GM13976 (cell line): ENCODE results near the gene RBMS1.

ENCODE experiments used
- DNase-seq: peaks from one replicate; pipeline ENCODE4 v3.0.0; 2012; ENCODE audit warnings: low spot score
- in situ Hi-C: fragments of 300-500 bp; cut with MboI; formaldehyde crosslinking; loops from one replicate; pipeline ENCODE4 v1.12.0; 2022; ENCODE audit warnings: low sequenced_read_pairs, mixed read lengths, inconsistent platforms; ENCODE audit not compliant: unreplicated experiment
- TF ChIP-seq, protein P1 (sequence below): IDR thresholded peaks from 2 replicates; pipeline ENCODE4 v1.5.1; 2012; ENCODE audit warnings: borderline replicate concordance, mild to moderate bottlenecking; ENCODE audit not compliant: insufficient read depth; ENCODE audit errors: extremely low read depth, missing control alignments, control extremely low read depth

RBMS1 gene

DNA sequence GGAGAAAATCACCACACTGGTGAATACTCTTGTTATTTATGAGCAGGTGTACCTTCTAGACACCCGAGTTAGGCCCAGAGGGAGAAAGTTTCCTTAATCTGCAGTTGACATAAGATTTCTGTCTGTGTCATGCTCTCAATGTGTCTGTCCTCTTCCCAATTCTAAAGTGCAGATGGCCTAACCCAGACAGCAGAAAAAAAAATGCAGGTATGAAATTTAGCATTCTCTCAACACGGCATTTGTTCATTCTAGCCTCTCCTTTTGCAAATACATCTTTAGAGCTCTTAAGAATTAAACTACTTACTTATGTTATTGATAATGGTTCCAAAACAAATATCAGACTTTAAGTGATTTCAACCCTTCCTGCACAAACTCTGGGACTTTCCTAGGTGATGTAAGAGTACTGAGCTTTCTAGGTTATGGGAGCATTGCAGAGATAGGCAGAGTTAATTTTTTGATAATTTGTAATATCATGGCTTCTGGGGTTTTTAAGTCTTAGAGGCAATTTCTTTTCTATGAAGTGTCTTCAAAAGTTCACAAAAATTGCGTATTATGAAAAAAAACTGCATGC, 260.6 kb downstream of the RBMS1 start:
- TF ChIP-seq, protein P1, sequence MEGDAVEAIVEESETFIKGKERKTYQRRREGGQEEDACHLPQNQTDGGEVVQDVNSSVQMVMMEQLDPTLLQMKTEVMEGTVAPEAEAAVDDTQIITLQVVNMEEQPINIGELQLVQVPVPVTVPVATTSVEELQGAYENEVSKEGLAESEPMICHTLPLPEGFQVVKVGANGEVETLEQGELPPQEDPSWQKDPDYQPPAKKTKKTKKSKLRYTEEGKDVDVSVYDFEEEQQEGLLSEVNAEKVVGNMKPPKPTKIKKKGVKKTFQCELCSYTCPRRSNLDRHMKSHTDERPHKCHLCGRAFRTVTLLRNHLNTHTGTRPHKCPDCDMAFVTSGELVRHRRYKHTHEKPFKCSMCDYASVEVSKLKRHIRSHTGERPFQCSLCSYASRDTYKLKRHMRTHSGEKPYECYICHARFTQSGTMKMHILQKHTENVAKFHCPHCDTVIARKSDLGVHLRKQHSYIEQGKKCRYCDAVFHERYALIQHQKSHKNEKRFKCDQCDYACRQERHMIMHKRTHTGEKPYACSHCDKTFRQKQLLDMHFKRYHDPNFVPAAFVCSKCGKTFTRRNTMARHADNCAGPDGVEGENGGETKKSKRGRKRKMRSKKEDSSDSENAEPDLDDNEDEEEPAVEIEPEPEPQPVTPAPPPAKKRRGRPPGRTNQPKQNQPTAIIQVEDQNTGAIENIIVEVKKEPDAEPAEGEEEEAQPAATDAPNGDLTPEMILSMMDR = no peak
- in situ Hi-C loops = no loop called here
- DNase-seq = no peak

DNA sequence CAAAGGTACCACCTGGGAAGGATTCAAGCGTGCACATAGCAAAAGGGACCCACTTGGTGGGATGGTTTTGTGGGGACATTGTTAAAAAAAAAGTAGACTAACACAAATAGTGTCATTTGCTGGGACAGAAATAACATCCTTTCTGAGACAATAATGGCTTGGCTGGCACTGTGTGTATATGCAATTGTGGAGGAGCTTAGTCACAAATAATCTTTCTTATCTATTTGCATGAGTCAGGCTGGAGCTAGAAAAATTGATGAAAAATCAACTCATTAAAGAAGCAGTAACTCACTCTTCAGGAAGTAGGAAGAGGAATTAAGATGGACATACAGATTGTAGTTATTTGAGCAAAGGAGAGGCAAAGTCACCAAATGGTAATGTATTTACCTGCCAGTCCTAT, 264.0 kb downstream of the RBMS1 start:
- TF ChIP-seq, protein P1 = no peak
- in situ Hi-C loops = no loop called here
- no peak for DNase-seq

DNA sequence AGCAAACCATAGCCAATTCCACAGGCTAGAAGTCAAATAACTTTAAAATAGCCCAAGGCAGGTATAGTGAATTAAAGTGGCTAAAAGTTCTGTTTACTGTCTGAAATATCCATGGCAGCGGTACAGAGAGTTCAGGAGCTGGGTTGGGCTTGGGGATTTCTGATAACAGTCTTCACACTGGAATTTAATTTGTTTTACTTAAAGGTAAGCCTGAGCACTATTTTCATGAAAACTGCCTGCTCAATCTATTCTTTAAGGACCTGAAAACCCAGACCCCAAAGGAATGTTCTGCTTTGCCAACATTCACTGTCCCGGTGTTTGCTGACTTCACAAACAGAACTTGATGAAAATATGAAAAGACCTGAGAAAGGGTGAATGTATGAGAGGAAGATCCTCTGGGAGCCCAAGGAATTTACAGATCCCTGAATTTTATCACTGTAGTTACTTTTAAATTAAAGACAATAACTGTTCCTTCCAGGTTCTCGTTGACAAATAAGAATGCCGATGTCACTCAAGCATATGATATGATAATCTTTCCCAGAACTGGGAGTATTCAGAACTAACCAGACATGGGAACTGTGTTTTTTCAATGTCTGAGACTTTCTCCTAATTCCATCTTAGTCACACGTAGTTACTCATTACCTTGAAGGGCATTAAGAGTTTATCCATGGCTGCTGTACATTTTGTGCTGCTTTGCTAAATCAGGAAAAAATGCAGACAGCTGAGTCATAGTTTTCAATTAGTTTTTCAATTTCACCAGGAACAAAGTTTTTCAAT, 265.3 kb downstream of the RBMS1 start:
- DNase-seq = no peak
- TF ChIP-seq, protein P1 = no peak
- in situ Hi-C loops = no loop called here

DNA sequence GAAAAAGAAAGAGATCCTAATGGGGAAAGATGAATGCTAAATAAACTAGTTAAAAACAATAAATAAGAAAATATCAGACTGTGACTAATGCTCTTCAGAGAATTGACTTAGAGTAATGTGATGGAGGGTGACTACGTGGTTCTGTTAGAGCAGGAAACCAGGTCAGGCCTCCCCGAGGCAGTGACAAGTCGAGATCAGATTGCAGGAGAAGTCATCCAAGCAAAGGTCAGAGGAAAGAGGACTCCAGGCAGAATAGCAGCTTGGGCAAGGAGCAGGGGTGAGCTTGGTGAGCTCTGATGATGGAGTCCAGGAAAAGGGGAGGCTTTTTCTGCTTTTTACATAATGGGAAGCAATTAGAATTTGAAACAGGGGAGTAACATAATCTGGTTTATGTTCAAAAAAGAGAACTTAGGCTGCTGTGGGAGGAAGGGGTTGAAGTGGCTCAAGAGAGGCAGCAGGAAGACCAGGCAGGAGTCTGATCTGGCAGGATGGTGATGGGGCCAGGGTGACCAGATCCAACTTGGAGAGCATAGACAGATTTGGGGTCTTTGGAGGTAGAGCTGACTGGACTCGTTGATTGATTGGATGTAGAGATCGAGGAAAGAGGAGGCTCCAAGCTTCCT, 266.2 kb downstream of the RBMS1 start:
- no peak for DNase-seq

DNA sequence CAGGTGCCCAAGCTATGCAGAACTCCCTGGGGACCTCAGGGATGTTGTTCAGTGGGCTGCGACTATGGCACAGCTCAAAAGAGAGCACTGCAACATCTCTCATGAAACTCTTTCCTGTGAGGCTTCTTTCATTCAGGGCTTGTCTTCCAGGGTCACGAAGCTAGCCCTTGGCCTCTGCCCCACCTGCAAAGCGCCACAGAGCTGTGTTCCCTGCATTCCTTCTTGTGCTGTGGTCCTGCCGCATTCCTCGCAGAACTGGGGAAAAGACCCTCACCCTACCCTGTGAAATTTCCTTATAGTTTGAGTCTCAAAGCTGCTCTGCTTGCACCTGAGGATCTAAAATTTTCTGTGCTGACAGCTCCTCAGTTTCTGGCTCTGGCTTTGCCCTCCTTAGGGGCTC, 267.2 kb downstream of the RBMS1 start:
- in situ Hi-C loops = no loop called here
- TF ChIP-seq, protein P1 = no peak
- DNase-seq = no peak

More for the DNA sequence above, 266.2 kb downstream of the RBMS1 start:
- TF ChIP-seq, protein P1 = no peak
- in situ Hi-C loops = no loop called here

DNA sequence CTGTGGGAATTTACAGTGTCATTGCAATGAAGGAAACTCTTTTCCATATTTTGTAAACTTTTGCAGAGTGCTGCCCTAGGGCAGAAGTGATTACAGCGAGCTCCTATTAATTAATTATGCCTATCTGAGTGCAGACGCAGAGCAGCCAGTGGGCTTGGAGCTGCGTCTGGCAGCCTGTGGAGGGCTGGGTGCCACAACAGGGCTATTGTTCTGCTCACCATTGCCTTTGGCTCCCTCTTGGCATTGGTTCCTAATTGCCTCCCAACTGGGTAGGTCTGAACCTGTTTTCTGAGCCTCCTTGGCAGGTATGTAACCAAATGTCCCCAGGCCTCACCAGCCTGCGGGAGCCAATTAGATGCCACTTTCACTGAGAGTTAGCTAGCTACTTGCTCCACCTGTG, 267.9 kb downstream of the RBMS1 start:
- TF ChIP-seq, protein P1 = no peak
- in situ Hi-C loops = no loop called here
- DNase-seq = no peak
